C4-2B (cell line): ENCODE measurements around the gene KCNMA1.

Source experiments
- H3K27ac ChIP-seq: fragments of 450-650 bp; 2 replicates; pipeline ENCODE4 v1.5.1; 2017
- CTCF ChIP-seq: fragments of 450-650 bp; conservative IDR thresholded peaks from 2 replicates; pipeline ENCODE4 v1.5.1; 2017; ENCODE audit warnings: mild to moderate bottlenecking
- ZFX ChIP-seq: fragments of 450-650 bp; IDR thresholded peaks from 2 replicates; pipeline ENCODE4 v1.6.1; 2017

KCNMA1 gene

GRCh38 chr10:77603534-77603927 lies 34.1 kb downstream of the KCNMA1 start:
- H3K27ac ChIP-seq: no peak overlapping the region
- TF ChIP-seq CTCF (no peak), ZFX (no peak)

GRCh38 chr10:77602913-77603533 lies 34.6 kb downstream of the KCNMA1 start:
- no peak for TF ChIP-seq ZFX
- no peak for TF ChIP-seq CTCF
- H3K27ac ChIP-seq: no peak overlapping the region

DNA sequence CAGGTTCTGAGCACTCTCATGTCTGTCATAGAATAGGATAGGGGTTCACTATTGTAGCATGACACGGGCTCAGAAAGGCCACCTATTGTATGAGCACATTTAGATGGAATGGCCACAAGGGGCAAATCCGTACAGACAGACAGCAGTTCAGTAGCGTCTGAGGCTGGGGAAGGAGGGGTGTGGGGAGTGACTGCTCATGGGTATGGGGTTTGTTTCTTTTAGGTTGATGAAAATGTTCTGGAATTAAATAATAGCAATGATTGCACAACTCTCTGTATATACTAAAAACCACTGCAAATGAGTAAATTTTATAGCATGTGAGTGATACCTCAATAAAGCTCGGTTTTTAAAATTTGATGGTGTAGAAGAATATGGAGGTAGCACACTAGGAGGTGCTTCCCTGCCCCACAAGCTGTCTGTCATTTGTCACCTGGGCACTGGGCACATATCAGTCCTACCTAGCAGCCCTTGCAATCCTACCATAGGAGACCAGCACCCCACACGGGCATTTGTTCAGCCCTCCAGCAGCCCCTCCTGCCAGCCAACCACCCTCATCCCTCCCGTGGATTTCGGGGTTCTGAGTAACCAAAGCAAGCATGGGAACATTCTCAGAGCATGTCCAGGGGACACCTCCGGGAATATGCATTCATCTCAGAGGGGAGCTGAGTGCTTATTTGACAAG lies 35.2 kb downstream of the KCNMA1 start:
- no peak overlapping the region for H3K27ac ChIP-seq
- TF ChIP-seq ZFX (no peak), CTCF (no peak)

DNA sequence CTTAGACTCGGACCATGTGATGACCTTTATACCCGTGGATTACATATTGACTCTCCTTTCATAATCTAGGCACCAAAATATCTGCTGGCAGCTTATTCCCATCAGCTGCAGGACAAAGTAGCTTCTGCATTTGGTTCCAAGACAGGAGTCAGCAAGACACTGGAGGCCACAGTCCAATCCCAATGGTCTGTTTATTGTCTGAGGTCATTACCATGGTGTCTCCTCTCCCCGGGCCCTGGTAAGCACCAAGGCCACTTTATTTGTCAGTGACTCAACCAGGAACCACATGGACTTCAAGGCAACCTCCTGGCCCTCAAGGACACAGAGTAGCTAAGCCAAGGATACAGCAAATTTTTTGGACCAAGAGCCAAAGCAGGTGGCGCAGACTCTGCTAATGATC lies 36.1 kb downstream of the KCNMA1 start:
- no peak overlapping the region for H3K27ac ChIP-seq
- no peak for TF ChIP-seq CTCF
- TF ChIP-seq ZFX: no peak

DNA sequence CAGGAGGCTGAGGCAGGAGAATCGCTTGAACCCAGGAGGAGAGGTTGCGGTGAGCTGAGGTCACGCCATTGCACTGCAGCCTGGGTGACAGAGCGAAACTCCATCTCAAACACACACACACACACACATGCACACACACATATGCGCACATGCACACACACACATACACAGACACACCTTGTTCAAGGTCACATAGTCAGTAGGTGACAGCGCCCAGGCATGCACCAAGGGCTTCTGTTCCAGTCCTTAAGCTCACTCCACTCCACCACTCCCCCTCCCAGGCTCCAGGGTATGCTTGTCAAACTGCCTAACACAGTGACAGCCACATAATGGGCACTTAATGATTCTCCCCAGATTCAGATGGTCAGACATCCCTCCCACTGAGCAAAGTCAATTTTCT lies 37.0 kb downstream of the KCNMA1 start:
- H3K27ac ChIP-seq: no peak overlapping the region
- TF ChIP-seq ZFX (no peak), CTCF (no peak)

GRCh38 chr10:77599651-77600050 lies 38.0 kb downstream of the KCNMA1 start:
- TF ChIP-seq ZFX: no peak
- TF ChIP-seq CTCF: no peak
- no peak overlapping the region for H3K27ac ChIP-seq

DNA sequence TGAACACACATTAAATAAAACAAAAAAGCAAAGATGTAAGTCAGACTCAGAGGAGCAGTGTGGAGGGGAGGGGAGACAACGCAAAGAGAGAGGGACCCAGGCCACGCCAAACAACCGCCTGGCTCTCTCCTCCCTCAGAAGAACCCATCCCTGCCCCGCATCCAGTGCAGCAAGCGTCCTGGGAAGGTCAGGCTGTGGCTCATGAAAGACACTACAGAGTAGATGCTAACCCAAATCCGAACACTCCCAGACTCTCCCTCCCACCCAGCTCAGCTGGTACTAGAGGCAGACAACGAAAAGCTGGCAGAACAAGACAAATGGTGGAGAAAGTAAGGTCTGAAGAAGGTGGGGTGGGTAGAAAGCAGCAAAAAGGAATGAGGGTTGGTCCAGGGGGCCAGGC lies 39.0 kb downstream of the KCNMA1 start:
- TF ChIP-seq ZFX: no peak
- no peak overlapping the region for H3K27ac ChIP-seq

GRCh38 chr10:77597560-77597959 lies 40.0 kb downstream of the KCNMA1 start:
- no peak overlapping the region for H3K27ac ChIP-seq
- TF ChIP-seq ZFX (no peak), CTCF (no peak)
